OCI-LY3 (cell line): ENCODE results near the gene SLC26A9.

Source experiments
- H2AFZ ChIP-seq: fragments of 200-600, 300-600 bp; shearing (Covaris generic); 2 replicates; pipeline ENCODE4 v1.6.0; 2014; ENCODE audit warnings: antibody characterized with exemption, low read depth, low read length
- H3K27ac ChIP-seq: fragments of 200-600, 300-600 bp; sonication (generic); 2 replicates; pipeline ENCODE4 v1.5.1; 2014; ENCODE audit warnings: mild to moderate bottlenecking, low read length, moderate library complexity, mixed read lengths
- H3K27me3 ChIP-seq: fragments of 200-600, 300-600 bp; sonication (generic); 2 replicates; pipeline ENCODE4 v1.6.1; 2014; ENCODE audit warnings: low read depth, low read length, mixed read lengths
- H3K36me3 ChIP-seq: fragments of 200-600, 300-600 bp; sonication (generic); replicated peaks from 2 replicates; pipeline ENCODE3; 2014; ENCODE audit warnings: low read depth, low read length, mixed read lengths
- H3K4me1 ChIP-seq: fragments of 300-600, 200-600 bp; sonication (generic); 2 replicates; pipeline ENCODE4 v1.6.1; 2014; ENCODE audit warnings: low read length, mixed read lengths
- H3K4me2 ChIP-seq: fragments of 200-600, 300-600 bp; sonication (generic); 2 replicates; pipeline ENCODE4 v1.6.1; 2014; ENCODE audit warnings: low read length, mixed read lengths
- H3K4me3 ChIP-seq: fragments of 300-600, 200-600 bp; sonication (generic); 2 replicates; pipeline ENCODE4 v1.5.1; 2014; ENCODE audit warnings: antibody characterized with exemption, mild to moderate bottlenecking, low read length, moderate library complexity
- H3K79me2 ChIP-seq: fragments of 300-600, 200-600 bp; shearing (Covaris generic); 2 replicates; pipeline ENCODE4 v1.6.1; 2014; ENCODE audit warnings: mild to moderate bottlenecking, low read length, mixed read lengths
- H3K9ac ChIP-seq: fragments of 300-600, 200-600 bp; shearing (Covaris generic); 2 replicates; pipeline ENCODE4 v1.6.0; 2014; ENCODE audit warnings: mild to moderate bottlenecking, low read length, moderate library complexity
- H3K9me3 ChIP-seq: fragments of 200-600, 300-600 bp; shearing (Covaris generic); 2 replicates; pipeline ENCODE4 v1.6.1; 2014; ENCODE audit warnings: low read length, mixed read lengths; ENCODE audit not compliant: insufficient read depth
- H4K20me1 ChIP-seq: fragments of 200-600, 300-600 bp; sonication (generic); 2 replicates; pipeline ENCODE4 v1.6.1; 2016; ENCODE audit warnings: low read length, mixed read lengths; ENCODE audit not compliant: insufficient read depth
- EZH2phosphoT487 ChIP-seq: fragments of 200-600 bp; shearing (Covaris generic); IDR thresholded peaks from 2 replicates; pipeline ENCODE4 v1.6.1; 2018; ENCODE audit warnings: antibody characterized with exemption, mixed run types, low read depth
- TF ChIP-seq, protein P1 (sequence below): fragments of 200-600, 300-600 bp; sonication (generic); IDR thresholded peaks from 2 replicates; pipeline ENCODE4 v1.5.1; 2014; ENCODE audit warnings: antibody characterized with exemption, low read length, low read depth

SLC26A9 gene

DNA sequence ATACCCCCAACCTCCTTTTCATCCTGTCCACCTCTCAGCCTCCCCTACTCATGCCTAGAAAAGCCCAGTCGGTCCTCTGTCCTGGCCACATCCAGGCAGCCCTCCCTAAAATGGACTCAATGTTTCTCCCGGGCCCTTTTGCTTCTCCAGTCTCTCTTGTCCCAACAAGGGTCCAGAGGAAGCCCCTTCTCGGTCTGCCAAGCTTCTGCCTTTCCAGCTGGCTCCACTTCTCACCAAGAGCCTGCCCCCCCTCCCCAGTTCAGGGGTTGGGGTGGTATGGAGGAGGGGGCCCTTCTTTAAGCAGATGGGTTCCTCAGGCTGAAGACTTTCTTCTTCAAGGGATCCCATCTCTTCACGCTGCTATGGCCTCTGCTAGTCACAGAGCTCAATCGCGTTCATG is 36.0 kb upstream of the SLC26A9 start:
- H3K27ac ChIP-seq: no peak overlapping the region
- H4K20me1 ChIP-seq: no peaks in the 10 kb centered on the region
- no peak overlapping the region for H3K9ac ChIP-seq
- H3K4me2 ChIP-seq: no peak overlapping the region
- peaks cover 23% of the 10 kb centered on the region for H3K4me1 ChIP-seq
- no peak for TF ChIP-seq EZH2phosphoT487
- TF ChIP-seq, protein P1, sequence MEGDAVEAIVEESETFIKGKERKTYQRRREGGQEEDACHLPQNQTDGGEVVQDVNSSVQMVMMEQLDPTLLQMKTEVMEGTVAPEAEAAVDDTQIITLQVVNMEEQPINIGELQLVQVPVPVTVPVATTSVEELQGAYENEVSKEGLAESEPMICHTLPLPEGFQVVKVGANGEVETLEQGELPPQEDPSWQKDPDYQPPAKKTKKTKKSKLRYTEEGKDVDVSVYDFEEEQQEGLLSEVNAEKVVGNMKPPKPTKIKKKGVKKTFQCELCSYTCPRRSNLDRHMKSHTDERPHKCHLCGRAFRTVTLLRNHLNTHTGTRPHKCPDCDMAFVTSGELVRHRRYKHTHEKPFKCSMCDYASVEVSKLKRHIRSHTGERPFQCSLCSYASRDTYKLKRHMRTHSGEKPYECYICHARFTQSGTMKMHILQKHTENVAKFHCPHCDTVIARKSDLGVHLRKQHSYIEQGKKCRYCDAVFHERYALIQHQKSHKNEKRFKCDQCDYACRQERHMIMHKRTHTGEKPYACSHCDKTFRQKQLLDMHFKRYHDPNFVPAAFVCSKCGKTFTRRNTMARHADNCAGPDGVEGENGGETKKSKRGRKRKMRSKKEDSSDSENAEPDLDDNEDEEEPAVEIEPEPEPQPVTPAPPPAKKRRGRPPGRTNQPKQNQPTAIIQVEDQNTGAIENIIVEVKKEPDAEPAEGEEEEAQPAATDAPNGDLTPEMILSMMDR: no peak
- no peaks in the 10 kb centered on the region for H3K36me3 ChIP-seq
- peaks cover 7% of the 10 kb centered on the region for H3K79me2 ChIP-seq
- no peak overlapping the region for H3K4me3 ChIP-seq
- H3K9me3 ChIP-seq: no peaks in the 10 kb centered on the region
- no peak overlapping the region for H2AFZ ChIP-seq
- H3K27me3 ChIP-seq: no peaks in the 10 kb centered on the region

DNA sequence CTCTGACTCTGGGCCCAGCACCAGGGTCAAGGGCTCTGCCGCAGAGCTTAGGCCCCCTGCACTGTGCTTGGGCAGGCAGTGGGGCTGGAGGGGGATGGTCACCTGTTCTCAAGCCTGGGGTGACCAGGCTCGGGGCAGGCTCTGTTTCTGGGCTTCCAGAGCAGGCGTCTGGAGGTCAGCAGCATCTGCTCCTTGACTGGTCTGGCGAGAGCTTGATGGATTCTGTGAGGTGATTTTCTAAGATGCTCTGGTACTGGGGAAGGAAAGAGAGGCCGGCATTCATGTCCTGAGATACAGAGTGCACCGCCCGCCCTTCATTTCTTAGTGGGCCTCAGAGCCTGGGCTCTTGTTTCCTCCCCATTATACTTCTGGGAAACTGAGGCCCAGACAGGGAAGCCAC is 35.4 kb upstream of the SLC26A9 start:
- Histone ChIP-seq H3K79me2 (peaks cover 2% of the 10 kb centered on the region), H3K4me1 (peaks cover 20% of the 10 kb centered on the region), H4K20me1 (no peaks in the 10 kb centered on the region), H3K9ac (no peak overlapping the region), H3K27ac (no peak overlapping the region), H3K9me3 (no peaks in the 10 kb centered on the region), H3K4me2 (no peak overlapping the region), H3K36me3 (no peaks in the 10 kb centered on the region), H2AFZ (no peak overlapping the region), H3K27me3 (no peaks in the 10 kb centered on the region), H3K4me3 (no peak overlapping the region)
- TF ChIP-seq, protein P1: no peak
- TF ChIP-seq EZH2phosphoT487: no peak

DNA sequence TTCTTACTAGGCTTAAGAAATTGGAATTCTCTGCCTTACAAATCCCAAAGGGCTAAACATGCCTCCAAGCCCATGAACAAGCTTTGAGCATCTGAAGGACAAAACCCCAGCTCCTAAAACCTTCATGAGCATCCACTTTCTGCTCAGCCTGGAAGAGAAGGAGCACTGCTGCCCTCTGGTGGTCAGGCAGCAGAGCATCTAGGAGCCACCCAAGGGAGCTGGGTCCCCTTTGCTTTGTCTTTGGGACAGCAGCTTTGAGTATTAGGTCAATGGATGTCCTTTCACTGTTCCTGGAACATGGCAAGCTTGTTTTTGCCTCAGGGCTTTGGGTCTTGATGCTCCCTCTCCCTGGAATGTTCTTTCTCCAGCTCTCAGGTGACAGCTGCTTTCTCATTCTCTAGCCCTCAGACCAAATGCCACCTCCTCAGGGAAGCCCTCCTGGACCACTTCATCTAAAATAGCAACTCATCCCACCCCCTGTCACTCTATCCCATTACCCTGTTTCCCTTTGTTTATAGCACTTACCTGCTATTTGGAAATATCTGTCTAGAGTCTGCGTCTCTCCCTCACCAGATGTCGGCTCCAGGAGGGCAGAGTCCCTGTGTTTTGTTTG is 34.3 kb upstream of the SLC26A9 start:
- no peak overlapping the region for H3K4me2 ChIP-seq
- H3K27ac ChIP-seq: no peak overlapping the region
- H4K20me1 ChIP-seq: no peaks in the 10 kb centered on the region
- H3K9me3 ChIP-seq: no peaks in the 10 kb centered on the region
- no peak overlapping the region for H3K9ac ChIP-seq
- H3K27me3 ChIP-seq: no peaks in the 10 kb centered on the region
- H3K4me3 ChIP-seq: no peak overlapping the region
- no peaks in the 10 kb centered on the region for H3K79me2 ChIP-seq
- H3K4me1 ChIP-seq: peaks cover 27% of the 10 kb centered on the region
- H2AFZ ChIP-seq: no peak overlapping the region
- no peak for TF ChIP-seq EZH2phosphoT487
- TF ChIP-seq, protein P1: peak; percentile 99
- H3K36me3 ChIP-seq: no peaks in the 10 kb centered on the region

DNA sequence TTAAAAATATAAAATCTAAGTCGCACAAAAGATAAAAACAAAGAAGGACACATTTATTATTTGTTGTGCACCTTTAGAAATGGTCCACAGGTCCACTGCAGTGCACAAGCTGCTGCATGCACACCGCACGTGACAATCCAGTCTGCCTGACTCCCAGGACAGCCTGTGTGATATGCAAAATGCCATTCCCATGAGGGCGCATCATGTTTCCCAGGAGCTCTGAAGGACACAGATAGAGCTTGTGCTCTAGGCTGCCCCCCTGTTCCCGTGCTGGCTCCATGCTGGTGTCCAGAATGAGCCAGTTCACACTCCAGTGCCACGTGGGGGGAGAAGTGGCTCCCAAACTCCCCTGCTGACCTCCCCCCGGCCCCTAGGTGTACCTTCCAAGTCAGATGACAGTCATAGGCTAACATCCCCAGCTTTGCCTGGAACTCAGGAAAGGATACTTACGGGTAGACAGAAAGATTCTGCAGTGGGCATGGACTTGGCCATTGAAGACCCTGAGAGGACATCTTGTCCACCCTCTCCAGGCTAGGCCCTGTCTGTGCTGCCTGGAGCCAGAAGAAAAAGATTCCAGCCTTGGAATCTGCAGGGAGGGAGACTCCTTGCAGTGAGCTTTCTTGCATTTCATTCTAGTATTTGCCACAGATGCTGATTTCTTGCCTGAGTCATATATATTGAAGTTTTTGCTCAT is 33.6 kb upstream of the SLC26A9 start:
- no peaks in the 10 kb centered on the region for H3K79me2 ChIP-seq
- no peak overlapping the region for H3K9ac ChIP-seq
- no peak overlapping the region for H3K27ac ChIP-seq
- no peak overlapping the region for H3K4me2 ChIP-seq
- H2AFZ ChIP-seq: no peak overlapping the region
- H3K36me3 ChIP-seq: no peaks in the 10 kb centered on the region
- no peaks in the 10 kb centered on the region for H3K27me3 ChIP-seq
- no peak overlapping the region for H3K4me3 ChIP-seq
- H3K4me1 ChIP-seq: peaks cover 34% of the 10 kb centered on the region
- TF ChIP-seq, protein P1: peak; percentile 19
- no peak for TF ChIP-seq EZH2phosphoT487
- no peaks in the 10 kb centered on the region for H4K20me1 ChIP-seq
- no peaks in the 10 kb centered on the region for H3K9me3 ChIP-seq
